Measurements from ENCODE around the gene VSIG10.

- TF ChIP-seq CTCF (IDR thresholded peaks at IDR 0.05) (no peak), POLR2A (IDR thresholded peaks at IDR 0.05) (no peak), POLR2AphosphoS5 (IDR thresholded peaks at IDR 0.05) (no peak), EP300 (IDR thresholded peaks at IDR 0.05) (no peak)
Observed at GRCh38 chr12:118107011-118107410, 3.2 kb upstream of the VSIG10 start.
